Measurements from ENCODE around the gene ZFC3H1.

The ZFC3H1 gene

DNA sequence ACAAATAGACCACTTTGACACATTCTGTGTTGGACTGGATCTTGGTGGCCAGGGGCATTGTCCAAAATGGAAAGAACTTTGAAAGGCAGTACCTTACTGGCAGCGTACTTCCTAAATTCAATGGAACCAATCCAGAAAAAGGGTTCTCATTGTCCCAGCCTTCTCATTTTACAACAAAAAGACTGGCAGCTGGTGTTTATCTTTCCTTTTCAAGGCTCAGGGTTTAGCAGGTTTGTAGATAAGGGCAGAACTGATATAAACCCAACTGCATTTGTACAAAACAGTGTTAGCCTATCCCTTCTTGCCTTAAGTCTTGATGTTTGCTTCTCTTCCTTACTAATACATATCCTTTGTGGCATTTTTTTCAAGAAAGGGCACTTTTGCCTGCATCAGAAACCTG lies 8.2 kb upstream of the ZFC3H1 start:
- Histone ChIP-seq H3K79me2 (ENCODE audit: insufficient read depth, low read depth) (peaks cover 4% of the 10 kb centered on the region; the same call in 1 of the 2 replicates), H3K4me3 (IDR thresholded peaks at IDR 0.05; ENCODE audit: insufficient read depth, low read depth, low read length) (no peak overlapping the region), H4K20me1 (ENCODE audit: insufficient read depth) (no peaks in the 10 kb centered on the region), H3K4me1 (ENCODE audit: low read depth, poor library complexity, severe bottlenecking) (no peaks in the 10 kb centered on the region), H3K27ac (no peak overlapping the region), H3K4me2 (no peak overlapping the region), H3K36me3 (ENCODE audit: insufficient read depth) (no peaks in the 10 kb centered on the region), H3K27me3 (ENCODE audit: insufficient read depth, low read depth) (no peaks in the 10 kb centered on the region), H2AFZ (ENCODE audit: low read depth) (no peak overlapping the region), H3K9ac (no peak overlapping the region)
- TF ChIP-seq, protein P1, sequence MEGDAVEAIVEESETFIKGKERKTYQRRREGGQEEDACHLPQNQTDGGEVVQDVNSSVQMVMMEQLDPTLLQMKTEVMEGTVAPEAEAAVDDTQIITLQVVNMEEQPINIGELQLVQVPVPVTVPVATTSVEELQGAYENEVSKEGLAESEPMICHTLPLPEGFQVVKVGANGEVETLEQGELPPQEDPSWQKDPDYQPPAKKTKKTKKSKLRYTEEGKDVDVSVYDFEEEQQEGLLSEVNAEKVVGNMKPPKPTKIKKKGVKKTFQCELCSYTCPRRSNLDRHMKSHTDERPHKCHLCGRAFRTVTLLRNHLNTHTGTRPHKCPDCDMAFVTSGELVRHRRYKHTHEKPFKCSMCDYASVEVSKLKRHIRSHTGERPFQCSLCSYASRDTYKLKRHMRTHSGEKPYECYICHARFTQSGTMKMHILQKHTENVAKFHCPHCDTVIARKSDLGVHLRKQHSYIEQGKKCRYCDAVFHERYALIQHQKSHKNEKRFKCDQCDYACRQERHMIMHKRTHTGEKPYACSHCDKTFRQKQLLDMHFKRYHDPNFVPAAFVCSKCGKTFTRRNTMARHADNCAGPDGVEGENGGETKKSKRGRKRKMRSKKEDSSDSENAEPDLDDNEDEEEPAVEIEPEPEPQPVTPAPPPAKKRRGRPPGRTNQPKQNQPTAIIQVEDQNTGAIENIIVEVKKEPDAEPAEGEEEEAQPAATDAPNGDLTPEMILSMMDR (conservative IDR thresholded peaks at IDR 0.05; ENCODE audit: low read depth, low read length) = no peak

DNA sequence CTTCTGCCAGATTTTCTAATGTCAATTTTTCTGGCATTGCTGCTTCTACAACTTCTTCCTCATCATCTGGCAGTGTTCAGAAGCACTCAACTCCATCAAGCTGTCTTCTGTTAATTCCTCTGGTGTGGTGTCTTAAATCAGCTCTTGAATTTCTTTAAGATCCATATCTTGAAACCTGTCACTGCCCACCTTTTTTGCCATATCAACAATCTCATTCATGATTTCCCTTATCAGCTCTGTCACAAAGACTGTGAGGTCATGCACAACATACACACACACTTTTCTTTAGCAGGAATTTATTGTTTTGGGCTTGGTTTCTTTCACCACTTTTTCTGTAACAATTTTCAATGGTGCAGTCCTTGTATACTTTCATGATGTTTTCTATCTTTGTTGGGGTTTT lies 7.7 kb upstream of the ZFC3H1 start:
- H3K4me2 ChIP-seq = no peak overlapping the region

DNA sequence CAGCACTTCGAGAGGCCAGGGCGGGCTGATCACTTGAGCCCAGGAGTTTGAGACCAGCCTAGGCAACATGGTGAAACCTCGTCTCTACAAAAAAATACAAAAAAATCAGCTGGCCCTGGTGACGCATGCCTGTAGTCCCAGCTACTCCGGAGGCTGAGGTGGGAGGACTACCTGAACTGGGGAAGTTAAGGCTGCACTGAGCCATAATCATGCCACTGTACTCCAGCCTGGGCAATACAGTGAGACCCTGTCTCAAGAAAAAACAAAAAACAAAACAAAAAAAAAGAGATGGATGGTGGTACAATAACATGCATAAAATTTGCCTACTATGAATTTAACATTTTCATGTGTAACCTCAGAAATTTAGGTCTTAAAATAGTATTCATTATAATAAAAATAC lies 2.6 kb upstream of the ZFC3H1 start:
- Histone ChIP-seq H3K4me2 (peak overlapping the region; percentile 97), H3K9ac (no peak overlapping the region), H3K27ac (no peak overlapping the region; the same call in 1 of the 2 replicates), H3K27me3 (ENCODE audit: insufficient read depth, low read depth) (no peaks in the 10 kb centered on the region), H4K20me1 (ENCODE audit: insufficient read depth) (peaks cover 12% of the 10 kb centered on the region; the same call in 1 of the 2 replicates), H2AFZ (ENCODE audit: low read depth) (no peak overlapping the region), H3K79me2 (ENCODE audit: insufficient read depth, low read depth) (peaks cover 49% of the 10 kb centered on the region), H3K4me1 (ENCODE audit: low read depth, poor library complexity, severe bottlenecking) (peaks cover 21% of the 10 kb centered on the region), H3K36me3 (ENCODE audit: insufficient read depth) (no peaks in the 10 kb centered on the region), H3K4me3 (IDR thresholded peaks at IDR 0.05; ENCODE audit: insufficient read depth, low read depth, low read length) (no peak overlapping the region)
- TF ChIP-seq, protein P1 (conservative IDR thresholded peaks at IDR 0.05; ENCODE audit: low read depth, low read length) = no peak

More for the DNA sequence above, 7.7 kb upstream of the ZFC3H1 start:
- Histone ChIP-seq H3K27ac (no peak overlapping the region), H3K9ac (no peak overlapping the region), H3K27me3 (ENCODE audit: insufficient read depth, low read depth) (no peaks in the 10 kb centered on the region), H4K20me1 (ENCODE audit: insufficient read depth) (no peaks in the 10 kb centered on the region), H3K79me2 (ENCODE audit: insufficient read depth, low read depth) (peaks cover 9% of the 10 kb centered on the region; the same call in 1 of the 2 replicates), H3K4me1 (ENCODE audit: low read depth, poor library complexity, severe bottlenecking) (peaks cover 2% of the 10 kb centered on the region), H3K4me3 (IDR thresholded peaks at IDR 0.05; ENCODE audit: insufficient read depth, low read depth, low read length) (no peak overlapping the region), H3K36me3 (ENCODE audit: insufficient read depth) (no peaks in the 10 kb centered on the region), H2AFZ (ENCODE audit: low read depth) (no peak overlapping the region)
- TF ChIP-seq, protein P1 (conservative IDR thresholded peaks at IDR 0.05; ENCODE audit: low read depth, low read length) = no peak

DNA sequence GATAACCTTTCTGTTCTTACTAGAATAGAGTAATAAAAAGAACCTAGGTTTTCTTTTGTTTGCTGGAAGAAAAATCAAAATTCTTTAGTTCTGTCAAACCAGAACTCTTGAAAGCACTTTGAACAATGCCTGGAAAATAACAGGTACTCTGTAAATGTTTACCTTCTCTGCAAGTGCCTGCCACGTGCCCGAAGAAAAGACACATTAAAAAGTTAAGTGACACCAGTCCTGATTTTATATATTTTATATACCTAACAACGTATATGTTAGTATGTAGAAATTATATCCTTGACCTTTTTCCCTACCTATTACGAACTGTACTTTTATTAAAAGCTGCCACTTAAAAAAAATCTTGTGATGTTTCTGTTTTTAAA lies 1.4 kb upstream of the ZFC3H1 start:
- H3K79me2 ChIP-seq (ENCODE audit: insufficient read depth, low read depth) = peaks cover 58% of the 10 kb centered on the region
- peak overlapping the region; percentile 77 for H2AFZ ChIP-seq (ENCODE audit: low read depth)
- H3K4me2 ChIP-seq = peak overlapping the region; percentile 97
- TF ChIP-seq, protein P1 (conservative IDR thresholded peaks at IDR 0.05; ENCODE audit: low read depth, low read length) = no peak
- H3K36me3 ChIP-seq (ENCODE audit: insufficient read depth) = no peaks in the 10 kb centered on the region
- H4K20me1 ChIP-seq (ENCODE audit: insufficient read depth) = peaks cover 12% of the 10 kb centered on the region; the same call in 1 of the 2 replicates
- H3K9ac ChIP-seq = peak overlapping the region; percentile 85
- peaks cover 29% of the 10 kb centered on the region for H3K4me1 ChIP-seq (ENCODE audit: low read depth, poor library complexity, severe bottlenecking)
- H3K27me3 ChIP-seq (ENCODE audit: insufficient read depth, low read depth) = no peaks in the 10 kb centered on the region
- peak overlapping the region; percentile 87 for H3K27ac ChIP-seq
- no peak overlapping the region for H3K4me3 ChIP-seq (IDR thresholded peaks at IDR 0.05; ENCODE audit: insufficient read depth, low read depth, low read length)

Measured in KMS-11 (cell line).